Measurements from ENCODE around the gene PRR20C.
"Not testable (repeated sequence)": the region's sequence is repeated elsewhere in the genome, so short reads cannot be mapped to it uniquely, and the experiment has no call there.

- not testable (repeated sequence) for TF ChIP-seq POLR2AphosphoS5 (IDR thresholded peaks at IDR 0.05)
- TF ChIP-seq, protein P1, sequence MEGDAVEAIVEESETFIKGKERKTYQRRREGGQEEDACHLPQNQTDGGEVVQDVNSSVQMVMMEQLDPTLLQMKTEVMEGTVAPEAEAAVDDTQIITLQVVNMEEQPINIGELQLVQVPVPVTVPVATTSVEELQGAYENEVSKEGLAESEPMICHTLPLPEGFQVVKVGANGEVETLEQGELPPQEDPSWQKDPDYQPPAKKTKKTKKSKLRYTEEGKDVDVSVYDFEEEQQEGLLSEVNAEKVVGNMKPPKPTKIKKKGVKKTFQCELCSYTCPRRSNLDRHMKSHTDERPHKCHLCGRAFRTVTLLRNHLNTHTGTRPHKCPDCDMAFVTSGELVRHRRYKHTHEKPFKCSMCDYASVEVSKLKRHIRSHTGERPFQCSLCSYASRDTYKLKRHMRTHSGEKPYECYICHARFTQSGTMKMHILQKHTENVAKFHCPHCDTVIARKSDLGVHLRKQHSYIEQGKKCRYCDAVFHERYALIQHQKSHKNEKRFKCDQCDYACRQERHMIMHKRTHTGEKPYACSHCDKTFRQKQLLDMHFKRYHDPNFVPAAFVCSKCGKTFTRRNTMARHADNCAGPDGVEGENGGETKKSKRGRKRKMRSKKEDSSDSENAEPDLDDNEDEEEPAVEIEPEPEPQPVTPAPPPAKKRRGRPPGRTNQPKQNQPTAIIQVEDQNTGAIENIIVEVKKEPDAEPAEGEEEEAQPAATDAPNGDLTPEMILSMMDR (IDR thresholded peaks at IDR 0.05 in 8 of 11, conservative IDR thresholded peaks at IDR 0.05 in 3 of 11): not testable (repeated sequence)
Measured at GRCh38 chr13:57139781-57140180, 14.1 kb upstream of the PRR20C start.
